Coronary artery (tissue), 2 donors: ENCODE results near the gene ERAP2.

Source experiments
- DNase-seq: peaks from one replicate; pipeline ENCODE4 v3.0.0-alpha.2; 2017; ENCODE audit warnings: low spot score
- H3K27ac ChIP-seq, 2 donors: fragments of 200-600 bp; sonication (generic); one replicate each; pipeline ENCODE4 v1.5.1; 2016 to 2019
- H3K4me3 ChIP-seq: fragments of 200-600 bp; sonication (generic); 2 replicates; pipeline ENCODE4 v1.5.1; 2016; ENCODE audit warnings: mild to moderate bottlenecking, moderate library complexity
- TF ChIP-seq, protein P1 (sequence below): fragments of 200-600 bp; sonication (generic); IDR thresholded peaks from one replicate; pipeline ENCODE4 v1.5.1; 2019; ENCODE audit warnings: antibody characterized with exemption

Gene ERAP2

DNA sequence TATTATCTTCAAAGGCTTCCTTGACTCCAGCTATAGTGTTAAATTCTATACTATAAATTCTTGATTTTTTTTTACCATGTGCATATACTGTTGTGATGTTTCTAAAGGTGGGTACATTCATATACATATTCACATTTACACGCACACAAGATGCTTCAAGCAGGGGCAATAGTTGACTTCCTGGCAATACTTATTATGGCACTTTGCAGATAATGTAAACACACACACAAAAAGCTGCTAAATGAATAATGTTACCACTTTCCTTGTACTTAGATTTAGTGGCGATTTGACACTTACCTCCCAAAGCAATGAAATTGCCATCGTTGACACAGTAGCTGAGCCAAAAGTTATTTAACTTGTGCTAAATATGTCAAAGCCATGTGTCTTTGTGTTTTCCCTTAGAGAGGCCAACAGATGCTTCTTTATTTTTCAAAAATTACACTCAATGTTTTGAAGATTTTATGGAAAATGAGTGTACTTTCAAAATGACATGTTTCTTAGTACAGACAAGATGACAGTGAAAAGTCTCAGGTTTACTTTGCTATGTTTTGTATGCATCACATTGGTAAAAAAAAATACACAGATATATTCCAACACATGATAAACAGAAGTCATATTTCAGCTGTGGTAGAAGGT lies 12.2 kb upstream of the ERAP2 start:
- no peak overlapping the region for H3K27ac ChIP-seq
- DNase-seq, result no peak
- no peak overlapping the region for H3K4me3 ChIP-seq
- TF ChIP-seq, protein P1, sequence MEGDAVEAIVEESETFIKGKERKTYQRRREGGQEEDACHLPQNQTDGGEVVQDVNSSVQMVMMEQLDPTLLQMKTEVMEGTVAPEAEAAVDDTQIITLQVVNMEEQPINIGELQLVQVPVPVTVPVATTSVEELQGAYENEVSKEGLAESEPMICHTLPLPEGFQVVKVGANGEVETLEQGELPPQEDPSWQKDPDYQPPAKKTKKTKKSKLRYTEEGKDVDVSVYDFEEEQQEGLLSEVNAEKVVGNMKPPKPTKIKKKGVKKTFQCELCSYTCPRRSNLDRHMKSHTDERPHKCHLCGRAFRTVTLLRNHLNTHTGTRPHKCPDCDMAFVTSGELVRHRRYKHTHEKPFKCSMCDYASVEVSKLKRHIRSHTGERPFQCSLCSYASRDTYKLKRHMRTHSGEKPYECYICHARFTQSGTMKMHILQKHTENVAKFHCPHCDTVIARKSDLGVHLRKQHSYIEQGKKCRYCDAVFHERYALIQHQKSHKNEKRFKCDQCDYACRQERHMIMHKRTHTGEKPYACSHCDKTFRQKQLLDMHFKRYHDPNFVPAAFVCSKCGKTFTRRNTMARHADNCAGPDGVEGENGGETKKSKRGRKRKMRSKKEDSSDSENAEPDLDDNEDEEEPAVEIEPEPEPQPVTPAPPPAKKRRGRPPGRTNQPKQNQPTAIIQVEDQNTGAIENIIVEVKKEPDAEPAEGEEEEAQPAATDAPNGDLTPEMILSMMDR, result no peak

GRCh38 chr5:96864922-96865530 lies 11.3 kb upstream of the ERAP2 start:
- no peak overlapping the region for H3K4me3 ChIP-seq
- TF ChIP-seq, protein P1, result no peak
- DNase-seq, result no peak
- H3K27ac ChIP-seq, result no peak overlapping the region

DNA sequence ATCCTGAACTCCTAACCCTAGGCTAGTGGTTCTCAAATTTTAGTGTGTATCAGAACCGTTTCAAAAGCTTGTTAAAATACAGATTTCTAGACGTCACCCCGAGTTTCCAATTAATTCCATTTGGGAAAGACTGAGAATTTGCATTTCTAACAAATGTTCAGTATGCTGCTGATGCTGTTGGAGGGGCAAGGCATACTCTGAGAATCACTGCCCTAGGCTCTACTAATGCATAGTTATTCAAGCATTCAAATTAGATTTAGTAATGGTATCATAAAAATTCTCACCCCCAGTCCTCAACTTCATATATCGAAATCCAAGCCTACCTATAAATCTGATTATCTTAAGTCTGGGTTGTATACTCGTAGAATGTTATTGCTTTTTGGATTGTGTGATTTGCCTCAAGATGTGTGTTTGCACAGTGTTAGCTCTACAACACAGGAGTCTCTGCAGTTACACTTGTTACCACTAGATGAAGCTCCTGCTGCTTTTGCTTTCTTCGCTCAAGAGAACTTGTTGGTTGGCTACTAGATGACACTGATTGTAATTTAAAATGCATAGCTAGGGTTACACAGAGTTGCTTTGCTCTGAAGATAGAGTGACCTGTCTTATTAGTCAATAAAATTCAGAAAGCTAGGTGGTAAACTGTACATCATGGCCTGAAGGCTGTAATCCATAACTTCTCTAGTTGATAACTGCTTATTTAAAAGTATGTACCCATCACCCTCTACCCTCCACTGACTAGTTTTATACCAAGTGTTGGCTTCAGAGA lies 7.5 kb upstream of the ERAP2 start:
- no peak for DNase-seq
- TF ChIP-seq, protein P1, result peak; percentile 90
- H3K27ac ChIP-seq, result no peak overlapping the region
- H3K4me3 ChIP-seq, result no peak overlapping the region

GRCh38 chr5:96869372-96869641 lies 7.0 kb upstream of the ERAP2 start:
- DNase-seq, result no peak
- TF ChIP-seq, protein P1, result no peak
- Histone ChIP-seq H3K27ac (no peak overlapping the region), H3K4me3 (no peak overlapping the region)

GRCh38 chr5:96870094-96871026 lies 5.9 kb upstream of the ERAP2 start:
- Histone ChIP-seq H3K27ac (no peak overlapping the region), H3K4me3 (no peak overlapping the region)
- TF ChIP-seq, protein P1, result no peak
- no peak for DNase-seq

GRCh38 chr5:96871027-96871399 lies 5.3 kb upstream of the ERAP2 start:
- TF ChIP-seq, protein P1, result no peak
- Histone ChIP-seq H3K4me3 (no peak overlapping the region), H3K27ac (no peak overlapping the region)
- no peak for DNase-seq
